Breast epithelium (tissue), 3 donors: ENCODE results near the gene TEC.

Source experiments
- CTCF ChIP-seq, 3 donors: fragments of 450-650 bp; IDR thresholded peaks; one replicate each; pipeline ENCODE4 v1.5.1; 2016 to 2017; ENCODE audit warnings: antibody characterized with exemption in 3 of 3, mild to moderate bottlenecking in 3 of 3, moderate library complexity in 3 of 3
- POLR2A ChIP-seq: fragments of 450-650 bp; IDR thresholded peaks from one replicate; pipeline ENCODE4 v1.6.1; 2016; ENCODE audit warnings: antibody characterized with exemption, mild to moderate bottlenecking, moderate library complexity

- TF ChIP-seq CTCF (IDR thresholded peaks at IDR 0.05) = no peak
- no peak for TF ChIP-seq POLR2A
These were observed 164.4 kb downstream of the TEC start for GRCh38 chr4:48105230-48105629.
